Tibial nerve (tissue), 4 donors: Measurements from ENCODE around the gene MYO5A. TPM values are rescaled to one million over a fixed set of nuclear protein-coding genes. Genes with fewer than 3 reads are reported as not detected.

Source experiments
- DNase-seq, 2 donors: peaks; one replicate each; pipeline ENCODE4 v3.0.0-alpha.2; 2019; ENCODE audit warnings: low spot score in 2 of 2
- H3K27ac ChIP-seq, 4 donors: fragments of 200-600 bp; sonication (generic) in 3 of 4; one replicate each; pipeline ENCODE4 v1.5.1; 2017 to 2019; ENCODE audit warnings: mild to moderate bottlenecking in 1 of 4
- H3K27me3 ChIP-seq, 2 donors: fragments of 200-600 bp; sonication (generic) in 1 of 2; one replicate each; pipeline versions ENCODE4 v1.5.1 to v1.6.0; 2017 to 2019
- H3K36me3 ChIP-seq, 3 donors: fragments of 200-600 bp; sonication (generic); one replicate each; pipeline ENCODE4 v1.5.1; 2018 to 2019
- H3K4me1 ChIP-seq, 4 donors: fragments of 200-600 bp; sonication (generic) in 3 of 4; one replicate each; pipeline ENCODE4 v1.5.1; 2017 to 2019
- H3K4me3 ChIP-seq, 4 donors: fragments of 200-600 bp; sonication (generic) in 3 of 4; one replicate each; pipeline ENCODE4 v1.5.1; 2017 to 2019; ENCODE audit warnings: mild to moderate bottlenecking in 1 of 4, moderate library complexity in 1 of 4
- H3K9me3 ChIP-seq, 4 donors: fragments of 200-600 bp; sonication (generic) in 3 of 4; one replicate each; pipeline ENCODE4 v1.5.1; 2017 to 2019
- CTCF ChIP-seq, 5 experiments: fragments of 200-600 bp in 3 of 5; fragments of 450-650 bp in 2 of 5; sonication (generic) in 3 of 5; IDR thresholded peaks; one replicate each; pipeline ENCODE4 v1.5.1; 2016 to 2019; ENCODE audit warnings: antibody characterized with exemption in 5 of 5, mild to moderate bottlenecking in 3 of 5, moderate library complexity in 2 of 5
- EP300 ChIP-seq, 2 donors: sonication (generic); formaldehyde crosslinking; IDR thresholded peaks; one replicate each; pipeline ENCODE4 v1.6.1; 2017; ENCODE audit warnings: antibody characterized with exemption in 2 of 2, mild to moderate bottlenecking in 1 of 2
- POLR2A ChIP-seq, 2 donors: fragments of 450-650 bp; IDR thresholded peaks; one replicate each; pipeline ENCODE4 v1.6.1; 2017; ENCODE audit warnings: antibody characterized with exemption in 2 of 2, mild to moderate bottlenecking in 2 of 2, moderate library complexity in 2 of 2
- WGBS, 2 donors: methylation state at CpG; one replicate each; pipeline ENCODE4 v1.1.5; 2018; 5-methylcytosine and 5-hydroxymethylcytosine counted together
- total RNA-seq, 4 donors: library from RNA; depleted of rRNA; stranded (reverse); fragments of >200 nt; gene quantifications; one replicate each; pipeline ENCODE4 v1.1.0, GENCODE V29; 2016

The MYO5A gene
- total RNA-seq, 4 donors from 2014 or later = 38.7 to 101 (median 46.9) TPM

- 81 to 88% methylated on average over 3 of the region's 3 CpGs for WGBS, 2 donors
- TF ChIP-seq CTCF (IDR thresholded peaks at IDR 0.05) (no peak), POLR2A (IDR thresholded peaks at IDR 0.05) (no peak), EP300 (IDR thresholded peaks at IDR 0.05) (no peak)
- Histone ChIP-seq H3K27me3 (no peaks in the 10 kb centered on the region), H3K27ac (no peak overlapping the region), H3K4me1 (peaks cover 0 to 11% (median 0%) of the 10 kb centered on the region in 4 donors), H3K36me3 (peaks cover 0 to 74% (median 0%) of the 10 kb centered on the region in 3 donors), H3K4me3 (no peak overlapping the region), H3K9me3 (no peaks in the 10 kb centered on the region)
- peak in 1 of 2 donors; percentile 9 for DNase-seq
Measured at GRCh38 chr15:52362497-52362896, 166.2 kb downstream of the MYO5A start.

GRCh38 chr15:52361975-52362494 lies 166.6 kb downstream of the MYO5A start:
- TF ChIP-seq POLR2A (IDR thresholded peaks at IDR 0.05) (no peak), CTCF (IDR thresholded peaks at IDR 0.05) (no peak)
- Histone ChIP-seq H3K36me3 (peaks cover 0 to 70% (median 0%) of the 10 kb centered on the region in 3 donors), H3K9me3 (no peaks in the 10 kb centered on the region), H3K27ac (no peak overlapping the region), H3K27me3 (no peaks in the 10 kb centered on the region), H3K4me3 (no peak overlapping the region), H3K4me1 (peaks cover 0 to 11% (median 0%) of the 10 kb centered on the region in 4 donors)
- no peak for DNase-seq
- WGBS, 2 donors = 83 to 93% methylated on average over 4 of the region's 4 CpGs

GRCh38 chr15:52361494-52361893 lies 167.2 kb downstream of the MYO5A start:
- no peak for TF ChIP-seq EP300 (IDR thresholded peaks at IDR 0.05)
- no peaks in the 10 kb centered on the region for H3K9me3 ChIP-seq
- no peak overlapping the region for H3K4me3 ChIP-seq
- no peaks in the 10 kb centered on the region for H3K27me3 ChIP-seq
- H3K4me1 ChIP-seq = peaks cover 0 to 11% (median 0%) of the 10 kb centered on the region in 4 donors
- H3K36me3 ChIP-seq = peaks cover 0 to 65% (median 0%) of the 10 kb centered on the region in 3 donors
- peak overlapping the region in 1 of 4 donors; percentile 58 for H3K27ac ChIP-seq
- 68 to 71% methylated on average over 4 of the region's 4 CpGs for WGBS, 2 donors
- no peak for DNase-seq

GRCh38 chr15:52360229-52361203 lies 168.2 kb downstream of the MYO5A start:
- H3K4me1 ChIP-seq = peaks cover 0 to 11% (median 0%) of the 10 kb centered on the region in 4 donors
- no peaks in the 10 kb centered on the region for H3K9me3 ChIP-seq
- WGBS, 2 donors = 80% methylated on average over 9 of the region's 9 CpGs
- peaks cover 0 to 61% (median 0%) of the 10 kb centered on the region in 3 donors for H3K36me3 ChIP-seq
- peak overlapping the region in 1 of 4 donors; percentile 58 for H3K27ac ChIP-seq
- no peak for TF ChIP-seq POLR2A (IDR thresholded peaks at IDR 0.05)
- no peak for TF ChIP-seq EP300 (IDR thresholded peaks at IDR 0.05)
- TF ChIP-seq CTCF (IDR thresholded peaks at IDR 0.05) = no peak
- H3K4me3 ChIP-seq = no peak overlapping the region
- DNase-seq = no peak
- H3K27me3 ChIP-seq = no peaks in the 10 kb centered on the region

- Histone ChIP-seq H3K27ac (no peak overlapping the region), H3K9me3 (no peaks in the 10 kb centered on the region), H3K36me3 (peaks cover 0 to 54% (median 0%) of the 10 kb centered on the region in 3 donors), H3K4me3 (no peak overlapping the region), H3K27me3 (no peaks in the 10 kb centered on the region), H3K4me1 (peaks cover 0 to 11% (median 0%) of the 10 kb centered on the region in 4 donors)
- DNase-seq = no peak
- 67 to 68% methylated on average over 1 of the region's 1 CpG for WGBS, 2 donors
- TF ChIP-seq CTCF (IDR thresholded peaks at IDR 0.05) (no peak), EP300 (IDR thresholded peaks at IDR 0.05) (no peak), POLR2A (IDR thresholded peaks at IDR 0.05) (no peak)
Measured at GRCh38 chr15:52359722-52360121, 169.0 kb downstream of the MYO5A start.
